NCI-H2196 treated with DMSO at 0.1 percent for 48 hours (cell line): ENCODE results near the gene DHX9.

Experiments
- DNase-seq: peaks from one replicate; lab custom pipeline; 2025; ENCODE audit not compliant: unreplicated experiment; lab: John Stamatoyannopoulos, UW

DHX9 gene

GRCh38 chr1:182835806-182836205 is 3.3 kb upstream of the DHX9 start:
- DNase-seq: no peak

- DNase-seq: no peak
These were observed 2.3 kb downstream of the DHX9 start for GRCh38 chr1:182841368-182841988.

GRCh38 chr1:182842265-182842664 is 3.1 kb downstream of the DHX9 start:
- no peak for DNase-seq

GRCh38 chr1:182845379-182845778 is 6.2 kb downstream of the DHX9 start:
- no peak for DNase-seq

- DNase-seq: no peak
These were observed 6.7 kb downstream of the DHX9 start for GRCh38 chr1:182845894-182846293.

- DNase-seq: no peak
These were observed 8.0 kb downstream of the DHX9 start for GRCh38 chr1:182847105-182847504.

GRCh38 chr1:182848736-182849135 is 9.6 kb downstream of the DHX9 start:
- no peak for DNase-seq

- DNase-seq: no peak
These were observed 11.2 kb downstream of the DHX9 start for GRCh38 chr1:182850319-182850718.

- no peak for DNase-seq
These were observed 12.7 kb downstream of the DHX9 start for GRCh38 chr1:182851825-182852224.

- no peak for DNase-seq
These were observed 16.8 kb downstream of the DHX9 start for GRCh38 chr1:182855911-182856310.

GRCh38 chr1:182857212-182857611 is 18.1 kb downstream of the DHX9 start:
- DNase-seq: no peak

- DNase-seq: no peak
These were observed 21.5 kb downstream of the DHX9 start for GRCh38 chr1:182860658-182861057.

GRCh38 chr1:182861994-182862393 is 22.8 kb downstream of the DHX9 start:
- no peak for DNase-seq

- no peak for DNase-seq
These were observed 23.7 kb downstream of the DHX9 start for GRCh38 chr1:182862827-182863226.

GRCh38 chr1:182863940-182864339 is 24.8 kb downstream of the DHX9 start:
- DNase-seq: no peak

- DNase-seq: no peak
These were observed 28.7 kb downstream of the DHX9 start for GRCh38 chr1:182867861-182868260.

GRCh38 chr1:182869241-182869666 is 30.1 kb downstream of the DHX9 start:
- no peak for DNase-seq

GRCh38 chr1:182872881-182873280 is 33.7 kb downstream of the DHX9 start:
- no peak for DNase-seq

GRCh38 chr1:182875889-182876288 is 36.7 kb downstream of the DHX9 start:
- no peak for DNase-seq

- no peak for DNase-seq
These were observed 38.2 kb downstream of the DHX9 start for GRCh38 chr1:182877331-182877730.

GRCh38 chr1:182877842-182878241 is 38.7 kb downstream of the DHX9 start:
- no peak for DNase-seq

GRCh38 chr1:182884872-182885271 is 45.7 kb downstream of the DHX9 start:
- DNase-seq: no peak

GRCh38 chr1:182885591-182885990 is 46.4 kb downstream of the DHX9 start:
- no peak for DNase-seq
